ENCODE data around the gene SFXN4. TPM values are rescaled to one million over a fixed set of nuclear protein-coding genes. Genes with fewer than 3 reads are reported as not detected.
A peak's percentile ranks its signal among the peaks of the same experiment; 100 is the strongest.

SFXN4 gene
- total and polyA plus RNA-seq, 4 donors, result 12.4 to 34.1 (median 24.1) TPM

GRCh38 chr10:119125942-119126341 is 39.6 kb downstream of the SFXN4 start (continued):
- TF ChIP-seq ATF3 (IDR thresholded peaks at IDR 0.05) (no peak), FOXA1 (IDR thresholded peaks at IDR 0.05) (no peak)

GRCh38 chr10:119120875-119121274 is 44.6 kb downstream of the SFXN4 start:
- peak overlapping the region; percentile 71 to 79 for H3K27ac ChIP-seq (ENCODE audit: low read depth in 1 of 2, low read length in 2 of 2)

More at GRCh38 chr10:119120875-119121274, 44.6 kb downstream of the SFXN4 start:
- no peak overlapping the region for H3K4me3 ChIP-seq (ENCODE audit: low read depth in 1 of 3, low read length in 3 of 3)
- peaks cover 3 to 14% (median 4%) of the 10 kb centered on the region in 4 donors for H3K36me3 ChIP-seq (ENCODE audit: control insufficient read depth in 4 of 4, insufficient read depth in 3 of 4, low read depth in 1 of 4, low read length in 3 of 4)
- H3K9me3 ChIP-seq (ENCODE audit: control insufficient read depth in 4 of 4, low read length in 3 of 4), result no peaks in the 10 kb centered on the region
- no peak for DNase-seq (ENCODE audit: low spot score)
- peaks cover 2 to 32% (median 9%) of the 10 kb centered on the region in 4 donors for H3K4me1 ChIP-seq (ENCODE audit: control insufficient read depth in 4 of 4, insufficient read depth in 4 of 4, low read length in 3 of 4)
- H3K27me3 ChIP-seq (ENCODE audit: control insufficient read depth in 4 of 4, insufficient read depth in 4 of 4, low read length in 3 of 4), result no peaks in the 10 kb centered on the region
- WGBS, result 39% methylated on average over 2 of the region's 2 CpGs
- peak overlapping the region in 1 of 2 donors; percentile 36 for H3K9ac ChIP-seq (ENCODE audit: low read depth in 1 of 2, low read length in 2 of 2)
- TF ChIP-seq, protein P1, sequence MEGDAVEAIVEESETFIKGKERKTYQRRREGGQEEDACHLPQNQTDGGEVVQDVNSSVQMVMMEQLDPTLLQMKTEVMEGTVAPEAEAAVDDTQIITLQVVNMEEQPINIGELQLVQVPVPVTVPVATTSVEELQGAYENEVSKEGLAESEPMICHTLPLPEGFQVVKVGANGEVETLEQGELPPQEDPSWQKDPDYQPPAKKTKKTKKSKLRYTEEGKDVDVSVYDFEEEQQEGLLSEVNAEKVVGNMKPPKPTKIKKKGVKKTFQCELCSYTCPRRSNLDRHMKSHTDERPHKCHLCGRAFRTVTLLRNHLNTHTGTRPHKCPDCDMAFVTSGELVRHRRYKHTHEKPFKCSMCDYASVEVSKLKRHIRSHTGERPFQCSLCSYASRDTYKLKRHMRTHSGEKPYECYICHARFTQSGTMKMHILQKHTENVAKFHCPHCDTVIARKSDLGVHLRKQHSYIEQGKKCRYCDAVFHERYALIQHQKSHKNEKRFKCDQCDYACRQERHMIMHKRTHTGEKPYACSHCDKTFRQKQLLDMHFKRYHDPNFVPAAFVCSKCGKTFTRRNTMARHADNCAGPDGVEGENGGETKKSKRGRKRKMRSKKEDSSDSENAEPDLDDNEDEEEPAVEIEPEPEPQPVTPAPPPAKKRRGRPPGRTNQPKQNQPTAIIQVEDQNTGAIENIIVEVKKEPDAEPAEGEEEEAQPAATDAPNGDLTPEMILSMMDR (IDR thresholded peaks at IDR 0.05; ENCODE audit: low read depth, low read length, missing input control), result no peak
- TF ChIP-seq RAD21 (IDR thresholded peaks at IDR 0.05) (no peak), TAF1 (conservative IDR thresholded peaks at IDR 0.05) (no peak), GABPA (IDR thresholded peaks at IDR 0.05 in 1 of 2, conservative IDR thresholded peaks at IDR 0.05 in 1 of 2) (no peak), RXRA (IDR thresholded peaks at IDR 0.05) (no peak), ATF3 (IDR thresholded peaks at IDR 0.05) (no peak), FOXA2 (IDR thresholded peaks at IDR 0.05) (no peak), HNF4A (conservative IDR thresholded peaks at IDR 0.05) (no peak), JUND (IDR thresholded peaks at IDR 0.05) (no peak), YY1 (IDR thresholded peaks at IDR 0.05) (no peak), EGR1 (IDR thresholded peaks at IDR 0.05; ENCODE audit: low read depth in 2 of 2) (no peak), MAX (IDR thresholded peaks at IDR 0.05) (no peak), FOXA1 (IDR thresholded peaks at IDR 0.05) (no peak), HNF4G (IDR thresholded peaks at IDR 0.05) (no peak), NR2F2 (IDR thresholded peaks at IDR 0.05) (no peak)
- TF ChIP-seq, protein P2, sequence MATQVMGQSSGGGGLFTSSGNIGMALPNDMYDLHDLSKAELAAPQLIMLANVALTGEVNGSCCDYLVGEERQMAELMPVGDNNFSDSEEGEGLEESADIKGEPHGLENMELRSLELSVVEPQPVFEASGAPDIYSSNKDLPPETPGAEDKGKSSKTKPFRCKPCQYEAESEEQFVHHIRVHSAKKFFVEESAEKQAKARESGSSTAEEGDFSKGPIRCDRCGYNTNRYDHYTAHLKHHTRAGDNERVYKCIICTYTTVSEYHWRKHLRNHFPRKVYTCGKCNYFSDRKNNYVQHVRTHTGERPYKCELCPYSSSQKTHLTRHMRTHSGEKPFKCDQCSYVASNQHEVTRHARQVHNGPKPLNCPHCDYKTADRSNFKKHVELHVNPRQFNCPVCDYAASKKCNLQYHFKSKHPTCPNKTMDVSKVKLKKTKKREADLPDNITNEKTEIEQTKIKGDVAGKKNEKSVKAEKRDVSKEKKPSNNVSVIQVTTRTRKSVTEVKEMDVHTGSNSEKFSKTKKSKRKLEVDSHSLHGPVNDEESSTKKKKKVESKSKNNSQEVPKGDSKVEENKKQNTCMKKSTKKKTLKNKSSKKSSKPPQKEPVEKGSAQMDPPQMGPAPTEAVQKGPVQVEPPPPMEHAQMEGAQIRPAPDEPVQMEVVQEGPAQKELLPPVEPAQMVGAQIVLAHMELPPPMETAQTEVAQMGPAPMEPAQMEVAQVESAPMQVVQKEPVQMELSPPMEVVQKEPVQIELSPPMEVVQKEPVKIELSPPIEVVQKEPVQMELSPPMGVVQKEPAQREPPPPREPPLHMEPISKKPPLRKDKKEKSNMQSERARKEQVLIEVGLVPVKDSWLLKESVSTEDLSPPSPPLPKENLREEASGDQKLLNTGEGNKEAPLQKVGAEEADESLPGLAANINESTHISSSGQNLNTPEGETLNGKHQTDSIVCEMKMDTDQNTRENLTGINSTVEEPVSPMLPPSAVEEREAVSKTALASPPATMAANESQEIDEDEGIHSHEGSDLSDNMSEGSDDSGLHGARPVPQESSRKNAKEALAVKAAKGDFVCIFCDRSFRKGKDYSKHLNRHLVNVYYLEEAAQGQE (IDR thresholded peaks at IDR 0.05), result no peak
- TF ChIP-seq, protein P3, sequence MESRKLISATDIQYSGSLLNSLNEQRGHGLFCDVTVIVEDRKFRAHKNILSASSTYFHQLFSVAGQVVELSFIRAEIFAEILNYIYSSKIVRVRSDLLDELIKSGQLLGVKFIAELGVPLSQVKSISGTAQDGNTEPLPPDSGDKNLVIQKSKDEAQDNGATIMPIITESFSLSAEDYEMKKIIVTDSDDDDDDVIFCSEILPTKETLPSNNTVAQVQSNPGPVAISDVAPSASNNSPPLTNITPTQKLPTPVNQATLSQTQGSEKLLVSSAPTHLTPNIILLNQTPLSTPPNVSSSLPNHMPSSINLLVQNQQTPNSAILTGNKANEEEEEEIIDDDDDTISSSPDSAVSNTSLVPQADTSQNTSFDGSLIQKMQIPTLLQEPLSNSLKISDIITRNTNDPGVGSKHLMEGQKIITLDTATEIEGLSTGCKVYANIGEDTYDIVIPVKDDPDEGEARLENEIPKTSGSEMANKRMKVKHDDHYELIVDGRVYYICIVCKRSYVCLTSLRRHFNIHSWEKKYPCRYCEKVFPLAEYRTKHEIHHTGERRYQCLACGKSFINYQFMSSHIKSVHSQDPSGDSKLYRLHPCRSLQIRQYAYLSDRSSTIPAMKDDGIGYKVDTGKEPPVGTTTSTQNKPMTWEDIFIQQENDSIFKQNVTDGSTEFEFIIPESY (IDR thresholded peaks at IDR 0.05), result no peak
